Trophoblast cell (in vitro differentiated cells and primary cell): ENCODE data around the gene CD79A. TPM values are rescaled to one million over a fixed set of nuclear protein-coding genes. Genes with fewer than 3 reads are reported as not detected.

Experiments
- DNase-seq, 2 donors: peaks; one replicate each; pipeline ENCODE4 v3.0.0-alpha.2; 2016
- H2AFZ ChIP-seq: 2 replicates; pipeline ENCODE4 v1.6.1; 2013; ENCODE audit warnings: low read length, moderate library complexity, mild to moderate bottlenecking; ENCODE audit not compliant: insufficient read depth, poor library complexity
- H2AK5ac ChIP-seq: 2 replicates; pipeline ENCODE4 v1.6.1; 2013; ENCODE audit warnings: mild to moderate bottlenecking, low read length
- H2BK120ac ChIP-seq: 2 replicates; pipeline ENCODE4 v1.6.1; 2013; ENCODE audit warnings: low read length, mild to moderate bottlenecking, moderate library complexity; ENCODE audit not compliant: insufficient read depth, poor library complexity
- H2BK12ac ChIP-seq: 2 replicates; pipeline ENCODE4 v1.6.1; 2013; ENCODE audit warnings: mild to moderate bottlenecking, low read length, moderate library complexity
- H2BK5ac ChIP-seq: 2 replicates; pipeline ENCODE4 v1.6.1; 2013; ENCODE audit warnings: low read length, low read depth, moderate library complexity, mild to moderate bottlenecking; ENCODE audit not compliant: poor library complexity
- H3K14ac ChIP-seq: 2 replicates; pipeline ENCODE4 v1.6.1; 2013; ENCODE audit warnings: mild to moderate bottlenecking, low read length
- H3K18ac ChIP-seq: 2 replicates; pipeline ENCODE4 v1.6.1; 2013; ENCODE audit warnings: mild to moderate bottlenecking, low read length
- H3K23ac ChIP-seq: 2 replicates; pipeline ENCODE4 v1.6.1; 2013; ENCODE audit warnings: low read length
- H3K27ac ChIP-seq: 2 replicates; pipeline ENCODE4 v1.5.1; 2013; ENCODE audit warnings: low read depth, mild to moderate bottlenecking, inconsistent platforms, low read length, moderate library complexity
- H3K27me3 ChIP-seq: 2 replicates; pipeline ENCODE4 v1.6.1; 2013; ENCODE audit warnings: inconsistent platforms, mild to moderate bottlenecking, low read length, moderate library complexity; ENCODE audit not compliant: insufficient read depth
- H3K36me3 ChIP-seq, 2 experiments: 1 replicate in 1 of 2; 2 replicates in 1 of 2; pipeline ENCODE4 v1.6.1; 2013; ENCODE audit warnings: low read length in 2 of 2, mild to moderate bottlenecking in 2 of 2, moderate library complexity in 1 of 2; ENCODE audit not compliant: insufficient read depth in 2 of 2, control insufficient read depth in 1 of 2
- H3K4ac ChIP-seq: 2 replicates; pipeline ENCODE4 v1.6.1; 2013; ENCODE audit warnings: low read depth, mild to moderate bottlenecking, low read length, moderate library complexity
- H3K4me1 ChIP-seq, 2 experiments: 1 replicate in 1 of 2; 2 replicates in 1 of 2; pipeline ENCODE4 v1.6.1; 2013; ENCODE audit warnings: low read length in 2 of 2, mild to moderate bottlenecking in 2 of 2, moderate library complexity in 1 of 2; ENCODE audit not compliant: insufficient read depth in 2 of 2, control insufficient read depth in 1 of 2
- H3K4me2 ChIP-seq: 2 replicates; pipeline ENCODE4 v1.6.1; 2013; ENCODE audit warnings: inconsistent platforms, mild to moderate bottlenecking, low read length, moderate library complexity
- H3K4me3 ChIP-seq: 2 replicates; pipeline ENCODE4 v1.5.1; 2013; ENCODE audit warnings: mild to moderate bottlenecking, low read depth, low read length, inconsistent platforms
- H3K79me1 ChIP-seq: one replicate; pipeline ENCODE4 v1.6.1; 2013; ENCODE audit warnings: low read length
- H3K79me2 ChIP-seq: 2 replicates; pipeline ENCODE4 v1.6.1; 2013; ENCODE audit warnings: low read length, mild to moderate bottlenecking; ENCODE audit not compliant: control insufficient read depth, insufficient read depth, poor library complexity
- H3K9ac ChIP-seq: 2 replicates; pipeline ENCODE4 v1.6.1; 2013; ENCODE audit warnings: mild to moderate bottlenecking, low read length
- H3K9me3 ChIP-seq: 2 replicates; pipeline ENCODE4 v1.6.1; 2013; ENCODE audit warnings: low read depth, mild to moderate bottlenecking, control low read depth, inconsistent platforms, low read length; ENCODE audit not compliant: insufficient read depth
- H4K12ac ChIP-seq: 2 replicates; pipeline ENCODE4 v1.6.1; 2013; ENCODE audit warnings: low read depth, mild to moderate bottlenecking, low read length, moderate library complexity
- H4K8ac ChIP-seq: 2 replicates; pipeline ENCODE4 v1.6.1; 2013; ENCODE audit warnings: low read depth, mild to moderate bottlenecking, low read length, moderate library complexity
- H4K91ac ChIP-seq: one replicate; pipeline ENCODE4 v1.6.1; 2013; ENCODE audit warnings: low read depth, mild to moderate bottlenecking, low read length, moderate library complexity
- WGBS: extraction: QIAGEN DNeasy Blood & Tissue Kit; methylation state at CpG from one replicate; pipeline ENCODE4 v1.1.7; 2013; ENCODE audit warnings: missing lambda C conversion rate; ENCODE audit not compliant: insufficient read length, insufficient coverage; ENCODE audit errors: extremely low coverage; 5-methylcytosine and 5-hydroxymethylcytosine counted together
- polyA plus RNA-seq: library from polyadenylated mRNA; stranded (reverse); fragments of 200-250 nt; gene quantifications from 2 replicates; pipeline ENCODE4 v1.2.3, GENCODE V29; 2013

CD79A gene
- 0.17 and 0.31 TPM in 2 replicates for polyA plus RNA-seq

- H3K9ac ChIP-seq, result no peak within 1 kb of the TSS
- H3K23ac ChIP-seq, result no peak within 1 kb of the TSS
- no peak within 1 kb of the TSS for H3K18ac ChIP-seq
Measured at GRCh38 chr19:41876847-41877832, at the start of gene CD79A. Gene CD79A, plus strand, starts transcription at chr19:41877279. Its CDS starts 26 bp downstream, at chr19:41877305.

GRCh38 chr19:41837981-41838708 lies 38.9 kb upstream of the CD79A start:
- no peak overlapping the region for H3K27ac ChIP-seq
- no peak overlapping the region for H2BK5ac ChIP-seq
- no peaks in the 10 kb centered on the region for H3K79me2 ChIP-seq
- H3K18ac ChIP-seq, result no peak overlapping the region
- H3K23ac ChIP-seq, result no peak overlapping the region
- no peak overlapping the region for H4K12ac ChIP-seq
- no peak overlapping the region for H2AK5ac ChIP-seq
- H3K14ac ChIP-seq, result no peak overlapping the region
- no peak for DNase-seq
- H3K79me1 ChIP-seq, result no peaks in the 10 kb centered on the region
- H4K91ac ChIP-seq, result no peak overlapping the region
- H3K4me1 ChIP-seq, result no peaks in the 10 kb centered on the region
- H3K9me3 ChIP-seq, result no peaks in the 10 kb centered on the region
- H3K27me3 ChIP-seq, result no peaks in the 10 kb centered on the region
- H3K36me3 ChIP-seq, result no peaks in the 10 kb centered on the region
- WGBS, result no CpG with 5 or more reads among the region's 13 CpGs
- H2BK120ac ChIP-seq, result no peak overlapping the region
- H3K4me3 ChIP-seq, result no peak overlapping the region
- no peak overlapping the region for H4K8ac ChIP-seq
- no peak overlapping the region for H2AFZ ChIP-seq
- no peak overlapping the region for H3K4ac ChIP-seq
- H3K9ac ChIP-seq, result no peak overlapping the region
- no peak overlapping the region for H3K4me2 ChIP-seq
- H2BK12ac ChIP-seq, result no peak overlapping the region

More at GRCh38 chr19:41876847-41877832, at the start of gene CD79A:
- H2BK12ac ChIP-seq, result no peak within 1 kb of the TSS
- no peaks in the 10 kb centered on the region for H3K79me2 ChIP-seq
- H3K27me3 ChIP-seq, result peaks cover 2% of the 10 kb centered on the region
- H2BK120ac ChIP-seq, result no peak within 1 kb of the TSS
- H3K14ac ChIP-seq, result no peak within 1 kb of the TSS
- H3K9me3 ChIP-seq, result no peaks in the 10 kb centered on the region
- H3K4me2 ChIP-seq, result no peak within 1 kb of the TSS
- H3K4me1 ChIP-seq, result no peaks in the 10 kb centered on the region
- H2BK5ac ChIP-seq, result no peak within 1 kb of the TSS
- WGBS, result no CpG with 5 or more reads among the region's 9 CpGs
- no peaks in the 10 kb centered on the region for H3K79me1 ChIP-seq
- no peak for DNase-seq
- H4K91ac ChIP-seq, result no peak within 1 kb of the TSS
- no peak within 1 kb of the TSS for H2AK5ac ChIP-seq
- no peak within 1 kb of the TSS for H3K27ac ChIP-seq
- H2AFZ ChIP-seq, result no peak within 1 kb of the TSS
- H3K4ac ChIP-seq, result no peak within 1 kb of the TSS
- no peak within 1 kb of the TSS for H4K8ac ChIP-seq
- no peak within 1 kb of the TSS for H4K12ac ChIP-seq
- H3K4me3 ChIP-seq, result no peak within 1 kb of the TSS
- peaks cover 2 to 3% of the 10 kb centered on the region in 2 experiments for H3K36me3 ChIP-seq

- no peaks in the 10 kb centered on the region for H3K79me1 ChIP-seq
- H2BK120ac ChIP-seq, result no peak overlapping the region
- no peak overlapping the region for H3K14ac ChIP-seq
- H3K4ac ChIP-seq, result no peak overlapping the region
- no peak overlapping the region for H2BK5ac ChIP-seq
- no peak overlapping the region for H4K91ac ChIP-seq
- no peak overlapping the region for H3K4me2 ChIP-seq
- H4K12ac ChIP-seq, result no peak overlapping the region
- no peak overlapping the region for H2BK12ac ChIP-seq
- no peak overlapping the region for H3K27ac ChIP-seq
- H3K79me2 ChIP-seq, result no peaks in the 10 kb centered on the region
- no peak for DNase-seq
- H2AK5ac ChIP-seq, result no peak overlapping the region
- no peak overlapping the region for H4K8ac ChIP-seq
- H3K4me3 ChIP-seq, result no peak overlapping the region
- H3K27me3 ChIP-seq, result no peaks in the 10 kb centered on the region
- no peak overlapping the region for H3K23ac ChIP-seq
- H3K18ac ChIP-seq, result no peak overlapping the region
- H3K36me3 ChIP-seq, result no peaks in the 10 kb centered on the region
- no peaks in the 10 kb centered on the region for H3K9me3 ChIP-seq
- WGBS, result no CpG with 5 or more reads among the region's 2 CpGs
- no peaks in the 10 kb centered on the region for H3K4me1 ChIP-seq
- H2AFZ ChIP-seq, result no peak overlapping the region
- H3K9ac ChIP-seq, result no peak overlapping the region
Measured at GRCh38 chr19:41839211-41839610, 37.9 kb upstream of the CD79A start.

GRCh38 chr19:41843371-41843770 lies 33.7 kb upstream of the CD79A start:
- H2BK12ac ChIP-seq, result no peak overlapping the region
- H3K27ac ChIP-seq, result no peak overlapping the region
- H2AK5ac ChIP-seq, result no peak overlapping the region
- no peak for DNase-seq
- H3K79me2 ChIP-seq, result no peaks in the 10 kb centered on the region
- no peak overlapping the region for H3K4ac ChIP-seq
- H3K9ac ChIP-seq, result no peak overlapping the region
- no peak overlapping the region for H4K91ac ChIP-seq
- no CpG with 5 or more reads among the region's 7 CpGs for WGBS
- H3K9me3 ChIP-seq, result peaks cover 2% of the 10 kb centered on the region
- no peak overlapping the region for H3K14ac ChIP-seq
- no peaks in the 10 kb centered on the region for H3K36me3 ChIP-seq
- H2AFZ ChIP-seq, result no peak overlapping the region
- no peak overlapping the region for H3K18ac ChIP-seq
- H4K8ac ChIP-seq, result no peak overlapping the region
- no peak overlapping the region for H3K4me2 ChIP-seq
- H3K79me1 ChIP-seq, result no peaks in the 10 kb centered on the region
- H2BK120ac ChIP-seq, result no peak overlapping the region
- H4K12ac ChIP-seq, result no peak overlapping the region
- no peaks in the 10 kb centered on the region for H3K4me1 ChIP-seq
- H3K27me3 ChIP-seq, result no peaks in the 10 kb centered on the region
- no peak overlapping the region for H3K4me3 ChIP-seq
- H2BK5ac ChIP-seq, result no peak overlapping the region
- no peak overlapping the region for H3K23ac ChIP-seq
